ENCODE measurements around the gene NLGN4Y.

The NLGN4Y gene

GRCh38 chrY:14524272-14525231 is at the start of gene NLGN4Y:
Gene NLGN4Y, plus strand, starts transcription at chrY:14524529. Its CDS starts 97,591 bp downstream, at chrY:14622120.
- no peaks in the 10 kb centered on the region for H3K36me3 ChIP-seq (ENCODE audit: insufficient read depth, low read length)
- H3K27ac ChIP-seq, result no peak within 1 kb of the TSS
- no peak within 1 kb of the TSS for H3K4me3 ChIP-seq
- no peaks in the 10 kb centered on the region for H3K9me3 ChIP-seq (ENCODE audit: low read depth, low read length)
- no peak for DNase-seq (ENCODE audit: low read depth, low spot score)
- no peak within 1 kb of the TSS for H3K9ac ChIP-seq (ENCODE audit: insufficient read length)
- TF ChIP-seq FOXP2 (optimal IDR thresholded peaks at IDR 0.05; ENCODE audit: control extremely low read depth, extremely low read length, insufficient read depth) (no peak), EZH2 (IDR thresholded peaks at IDR 0.05) (no peak), POLR2AphosphoS5 (IDR thresholded peaks at IDR 0.05; ENCODE audit: borderline replicate concordance, low read depth, low read length) (no peak)

- no peak overlapping the region for H3K4me3 ChIP-seq
- no peak for TF ChIP-seq POLR2AphosphoS5 (IDR thresholded peaks at IDR 0.05; ENCODE audit: borderline replicate concordance, low read depth, low read length)
- TF ChIP-seq EZH2 (IDR thresholded peaks at IDR 0.05), result no peak
- no peak for TF ChIP-seq FOXP2 (optimal IDR thresholded peaks at IDR 0.05; ENCODE audit: control extremely low read depth, extremely low read length, insufficient read depth)
- H3K27ac ChIP-seq, result no peak overlapping the region
- H3K9me3 ChIP-seq (ENCODE audit: low read depth, low read length), result no peaks in the 10 kb centered on the region
- no peak for DNase-seq (ENCODE audit: low read depth, low spot score)
- no peak overlapping the region for H3K9ac ChIP-seq (ENCODE audit: insufficient read length)
- H3K36me3 ChIP-seq (ENCODE audit: insufficient read depth, low read length), result no peaks in the 10 kb centered on the region
These were observed 38.4 kb upstream of the NLGN4Y start for GRCh38 chrY:14485935-14486334.

- H3K9me3 ChIP-seq (ENCODE audit: low read depth, low read length), result no peaks in the 10 kb centered on the region
- TF ChIP-seq FOXP2 (optimal IDR thresholded peaks at IDR 0.05; ENCODE audit: control extremely low read depth, extremely low read length, insufficient read depth), result no peak
- no peak for TF ChIP-seq EZH2 (IDR thresholded peaks at IDR 0.05)
- no peak for TF ChIP-seq POLR2AphosphoS5 (IDR thresholded peaks at IDR 0.05; ENCODE audit: borderline replicate concordance, low read depth, low read length)
These were observed 34.1 kb upstream of the NLGN4Y start for GRCh38 chrY:14490226-14490625.

GRCh38 chrY:14498071-14498470 is 26.3 kb upstream of the NLGN4Y start:
- H3K27ac ChIP-seq, result no peak overlapping the region
- no peak overlapping the region for H3K9ac ChIP-seq (ENCODE audit: insufficient read length)
- TF ChIP-seq EZH2 (IDR thresholded peaks at IDR 0.05) (no peak), FOXP2 (optimal IDR thresholded peaks at IDR 0.05; ENCODE audit: control extremely low read depth, extremely low read length, insufficient read depth) (no peak), POLR2AphosphoS5 (IDR thresholded peaks at IDR 0.05; ENCODE audit: borderline replicate concordance, low read depth, low read length) (no peak)

More at GRCh38 chrY:14490226-14490625, 34.1 kb upstream of the NLGN4Y start:
- no peaks in the 10 kb centered on the region for H3K36me3 ChIP-seq (ENCODE audit: insufficient read depth, low read length)
- no peak for DNase-seq (ENCODE audit: low read depth, low spot score)
- H3K4me3 ChIP-seq, result no peak overlapping the region
- no peak overlapping the region for H3K27ac ChIP-seq
- H3K9ac ChIP-seq (ENCODE audit: insufficient read length), result no peak overlapping the region

GRCh38 chrY:14504592-14504991 is 19.7 kb upstream of the NLGN4Y start:
- Histone ChIP-seq H3K9me3 (ENCODE audit: low read depth, low read length) (no peaks in the 10 kb centered on the region), H3K9ac (ENCODE audit: insufficient read length) (no peak overlapping the region)
- TF ChIP-seq POLR2AphosphoS5 (IDR thresholded peaks at IDR 0.05; ENCODE audit: borderline replicate concordance, low read depth, low read length) (no peak), FOXP2 (optimal IDR thresholded peaks at IDR 0.05; ENCODE audit: control extremely low read depth, extremely low read length, insufficient read depth) (no peak), EZH2 (IDR thresholded peaks at IDR 0.05) (no peak)

More at GRCh38 chrY:14498071-14498470, 26.3 kb upstream of the NLGN4Y start:
- Histone ChIP-seq H3K36me3 (ENCODE audit: insufficient read depth, low read length) (no peaks in the 10 kb centered on the region), H3K4me3 (no peak overlapping the region), H3K9me3 (ENCODE audit: low read depth, low read length) (no peaks in the 10 kb centered on the region)
- DNase-seq (ENCODE audit: low read depth, low spot score), result no peak

GRCh38 chrY:14522379-14522950 is 1.9 kb upstream of the NLGN4Y start:
- Histone ChIP-seq H3K4me3 (no peak overlapping the region), H3K9me3 (ENCODE audit: low read depth, low read length) (no peaks in the 10 kb centered on the region), H3K36me3 (ENCODE audit: insufficient read depth, low read length) (no peaks in the 10 kb centered on the region), H3K9ac (ENCODE audit: insufficient read length) (no peak overlapping the region), H3K27ac (no peak overlapping the region)
- TF ChIP-seq FOXP2 (optimal IDR thresholded peaks at IDR 0.05; ENCODE audit: control extremely low read depth, extremely low read length, insufficient read depth) (no peak), POLR2AphosphoS5 (IDR thresholded peaks at IDR 0.05; ENCODE audit: borderline replicate concordance, low read depth, low read length) (no peak), EZH2 (IDR thresholded peaks at IDR 0.05) (no peak)
- DNase-seq (ENCODE audit: low read depth, low spot score), result no peak

More at GRCh38 chrY:14504592-14504991, 19.7 kb upstream of the NLGN4Y start:
- DNase-seq (ENCODE audit: low read depth, low spot score), result no peak
- H3K36me3 ChIP-seq (ENCODE audit: insufficient read depth, low read length), result no peaks in the 10 kb centered on the region
- no peak overlapping the region for H3K27ac ChIP-seq
- H3K4me3 ChIP-seq, result no peak overlapping the region

- no peak for TF ChIP-seq POLR2AphosphoS5 (IDR thresholded peaks at IDR 0.05; ENCODE audit: borderline replicate concordance, low read depth, low read length)
- no peak for TF ChIP-seq FOXP2 (optimal IDR thresholded peaks at IDR 0.05; ENCODE audit: control extremely low read depth, extremely low read length, insufficient read depth)
- TF ChIP-seq EZH2 (IDR thresholded peaks at IDR 0.05), result no peak
- Histone ChIP-seq H3K9ac (ENCODE audit: insufficient read length) (no peak overlapping the region), H3K4me3 (no peak overlapping the region), H3K9me3 (ENCODE audit: low read depth, low read length) (no peaks in the 10 kb centered on the region), H3K36me3 (ENCODE audit: insufficient read depth, low read length) (no peaks in the 10 kb centered on the region), H3K27ac (no peak overlapping the region)
- no peak for DNase-seq (ENCODE audit: low read depth, low spot score)
These were observed 648 bp upstream of the NLGN4Y start for GRCh38 chrY:14523491-14524271.

GRCh38 chrY:14525315-14525714 is 986 bp downstream of the NLGN4Y start:
- H3K9me3 ChIP-seq (ENCODE audit: low read depth, low read length), result no peaks in the 10 kb centered on the region
- TF ChIP-seq POLR2AphosphoS5 (IDR thresholded peaks at IDR 0.05; ENCODE audit: borderline replicate concordance, low read depth, low read length) (no peak), FOXP2 (optimal IDR thresholded peaks at IDR 0.05; ENCODE audit: control extremely low read depth, extremely low read length, insufficient read depth) (no peak), EZH2 (IDR thresholded peaks at IDR 0.05) (no peak)
- DNase-seq (ENCODE audit: low read depth, low spot score), result no peak
- H3K4me3 ChIP-seq, result no peak overlapping the region
- H3K36me3 ChIP-seq (ENCODE audit: insufficient read depth, low read length), result no peaks in the 10 kb centered on the region
- H3K27ac ChIP-seq, result no peak overlapping the region
- H3K9ac ChIP-seq (ENCODE audit: insufficient read length), result no peak overlapping the region

All from SK-N-MC (cell line).